GM19099 (cell line): Measurements from ENCODE around the gene LMTK3.

Experiments
- POLR2A ChIP-seq: IDR thresholded peaks from 3 replicates; pipeline ENCODE4 v1.6.1; 2011; ENCODE audit warnings: low read depth; ENCODE audit not compliant: insufficient read length; ENCODE audit errors: extremely low read depth

Gene LMTK3

DNA sequence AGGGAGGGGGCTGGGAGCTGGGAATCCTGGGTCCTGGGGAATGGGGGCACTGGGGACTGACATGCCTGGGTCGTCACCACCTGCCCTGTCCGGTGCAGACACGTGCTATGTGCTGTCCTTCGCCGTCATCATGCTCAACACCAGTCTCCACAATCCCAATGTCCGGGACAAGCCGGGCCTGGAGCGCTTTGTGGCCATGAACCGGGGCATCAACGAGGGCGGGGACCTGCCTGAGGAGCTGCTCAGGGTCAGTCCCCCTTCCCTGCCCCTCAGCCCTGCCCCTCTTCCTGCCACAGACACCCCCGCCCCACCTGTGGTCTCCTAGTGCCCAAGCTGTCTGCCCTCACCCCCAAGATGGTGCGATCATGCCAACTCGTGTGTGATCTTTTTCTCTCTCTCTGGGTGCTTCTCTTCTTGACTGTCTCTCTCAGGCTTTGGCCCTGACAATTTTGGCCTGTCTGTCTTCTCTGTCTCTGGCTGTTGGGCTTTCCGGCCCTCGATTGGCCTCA lies 37.5 kb downstream of the LMTK3 start:
- no peak for TF ChIP-seq POLR2A

DNA sequence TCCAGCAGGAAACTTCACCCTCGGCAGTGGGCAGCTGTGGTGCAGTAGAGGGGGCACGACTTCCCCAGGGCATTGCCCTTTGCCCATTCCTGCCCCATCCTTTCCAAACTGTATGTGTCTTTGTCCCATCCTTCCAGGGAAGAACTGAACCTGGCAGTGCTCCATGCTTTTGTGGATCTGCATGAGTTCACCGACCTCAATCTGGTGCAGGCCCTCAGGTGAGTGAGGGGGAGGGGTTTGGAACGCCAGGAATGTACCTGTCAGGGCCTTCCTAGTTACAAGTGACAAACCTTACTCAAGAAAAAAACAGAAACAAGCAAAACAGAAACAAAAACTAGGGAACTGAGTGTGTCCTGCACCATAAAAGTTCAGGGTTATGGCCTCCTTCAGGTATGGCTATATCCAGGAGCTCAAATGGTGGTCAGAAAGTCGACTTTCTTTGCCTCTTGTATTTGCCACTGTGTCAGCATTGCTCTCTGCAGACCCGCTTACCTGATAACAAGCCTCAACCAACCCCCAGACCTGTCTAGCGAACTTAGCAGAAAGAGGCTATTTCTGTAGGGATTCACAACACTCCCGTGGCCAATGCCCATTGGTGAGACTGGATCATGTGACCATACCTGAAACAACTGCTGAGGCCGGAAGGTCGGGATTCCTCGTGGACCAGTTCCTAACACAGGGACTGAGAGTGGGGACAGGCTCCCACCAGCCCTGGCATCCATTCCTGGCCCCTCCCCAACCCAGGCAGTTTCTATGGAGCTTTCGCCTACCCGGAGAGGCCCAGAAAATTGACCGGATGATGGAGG lies 38.3 kb downstream of the LMTK3 start:
- TF ChIP-seq POLR2A = no peak

DNA sequence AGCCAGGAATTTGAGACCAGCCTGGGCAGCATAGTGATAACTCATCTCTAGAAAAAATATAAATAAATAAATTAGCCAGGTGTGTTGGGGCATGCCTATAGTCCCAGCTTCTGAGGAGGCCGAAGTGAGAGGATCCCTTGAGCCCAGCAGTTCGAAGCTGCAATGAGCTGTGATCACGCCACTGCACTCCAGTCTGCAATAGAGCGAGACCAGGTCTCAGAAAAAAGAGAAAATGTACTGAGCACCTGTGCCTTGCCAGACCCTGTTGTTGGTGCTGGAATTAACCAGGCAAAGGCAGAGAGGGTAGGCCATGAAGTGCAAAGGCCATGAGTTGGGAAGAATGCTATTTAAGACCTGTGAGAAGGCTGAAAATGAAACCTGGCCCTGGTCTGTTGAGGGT lies 39.8 kb downstream of the LMTK3 start:
- TF ChIP-seq POLR2A = no peak

DNA sequence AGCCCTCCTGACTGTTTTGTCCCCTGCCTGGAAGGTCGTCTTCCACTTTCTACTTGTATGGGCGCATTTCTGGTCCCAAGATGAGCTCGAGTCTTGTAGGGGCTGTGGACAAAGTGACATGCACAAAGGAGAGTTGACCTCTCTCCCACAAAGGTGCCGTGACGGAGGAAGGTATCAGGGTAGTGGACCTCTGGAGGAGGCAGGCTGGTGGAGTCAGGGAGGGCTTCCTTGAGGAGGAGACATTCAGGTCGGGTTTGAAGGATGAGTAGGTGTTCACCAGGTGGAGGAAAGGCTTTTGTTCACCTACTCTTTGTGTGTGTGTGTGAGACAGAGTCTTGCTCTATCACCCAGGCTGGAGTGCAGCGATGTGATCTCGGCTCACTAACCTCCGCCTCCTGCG lies 40.8 kb downstream of the LMTK3 start:
- TF ChIP-seq POLR2A = no peak

DNA sequence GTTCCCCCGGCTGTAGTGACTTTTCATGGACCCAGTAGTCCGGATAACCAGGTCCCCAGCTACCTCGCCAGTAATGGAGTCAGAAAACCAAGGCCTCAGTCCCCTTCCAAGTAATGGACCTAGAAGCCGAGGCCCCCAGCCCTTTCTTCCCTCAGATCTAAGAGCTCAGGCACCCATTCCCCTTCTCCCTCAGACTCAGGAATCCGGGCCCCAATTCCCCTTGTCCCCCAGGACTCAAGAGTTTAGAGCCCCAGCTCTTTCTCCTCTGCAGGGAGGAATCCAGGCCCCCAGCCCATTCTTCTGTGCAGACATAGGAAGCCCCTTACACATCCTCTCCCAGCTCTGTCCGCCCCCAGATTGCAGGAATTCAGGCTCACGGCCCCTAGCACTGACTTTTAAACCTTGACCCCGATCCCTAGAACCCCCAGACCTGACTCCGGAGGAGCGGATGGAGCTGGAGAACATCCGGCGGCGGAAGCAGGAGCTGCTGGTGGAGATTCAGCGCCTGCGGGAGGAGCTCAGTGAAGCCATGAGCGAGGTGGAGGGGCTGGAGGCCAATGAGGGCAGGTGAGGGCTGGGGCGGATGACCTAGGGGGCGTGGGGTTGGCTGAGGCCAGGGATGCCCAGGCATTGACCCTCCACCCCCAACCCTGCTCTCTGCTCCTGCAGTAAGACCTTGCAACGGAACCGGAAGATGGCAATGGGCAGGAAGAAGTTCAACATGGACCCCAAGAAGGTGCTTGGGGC lies 41.5 kb downstream of the LMTK3 start:
- no peak for TF ChIP-seq POLR2A

DNA sequence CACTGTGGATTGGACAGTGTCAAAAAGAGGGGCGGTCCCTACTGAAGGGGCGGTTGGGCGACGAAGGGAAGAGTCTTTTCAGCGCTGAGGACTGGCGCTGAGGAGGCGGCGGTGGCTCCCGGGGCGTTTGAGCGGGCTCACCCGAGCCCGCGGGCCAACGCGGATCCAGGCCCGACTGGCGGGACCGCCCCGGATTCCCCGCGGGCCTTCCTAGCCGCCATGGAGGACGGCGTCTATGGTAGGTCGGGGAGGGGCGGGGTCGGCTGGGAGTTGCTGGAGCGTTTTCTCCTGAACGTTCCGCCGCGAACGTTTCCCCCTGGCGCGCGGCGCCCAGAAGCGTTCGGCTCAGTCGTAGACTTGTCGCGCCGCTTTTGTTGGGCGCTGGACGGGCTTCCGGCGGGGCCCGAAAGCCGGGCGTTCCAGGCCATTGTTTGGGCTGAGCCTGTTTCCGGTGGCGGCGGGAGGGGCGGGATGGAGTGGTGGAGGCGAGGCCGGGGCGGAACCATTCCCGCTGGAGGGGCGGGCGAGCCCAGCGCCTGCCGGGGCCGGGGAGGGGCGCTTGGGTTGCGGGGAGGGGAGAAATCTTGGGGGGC lies 42.2 kb downstream of the LMTK3 start, which contains the start of gene CYTH2:
Gene CYTH2, plus strand, starts transcription at position 81 of the 593 bp plus-strand sequence. Its CDS starts 139 bp downstream, at position 220.
- peak; percentile 72 for TF ChIP-seq POLR2A

DNA sequence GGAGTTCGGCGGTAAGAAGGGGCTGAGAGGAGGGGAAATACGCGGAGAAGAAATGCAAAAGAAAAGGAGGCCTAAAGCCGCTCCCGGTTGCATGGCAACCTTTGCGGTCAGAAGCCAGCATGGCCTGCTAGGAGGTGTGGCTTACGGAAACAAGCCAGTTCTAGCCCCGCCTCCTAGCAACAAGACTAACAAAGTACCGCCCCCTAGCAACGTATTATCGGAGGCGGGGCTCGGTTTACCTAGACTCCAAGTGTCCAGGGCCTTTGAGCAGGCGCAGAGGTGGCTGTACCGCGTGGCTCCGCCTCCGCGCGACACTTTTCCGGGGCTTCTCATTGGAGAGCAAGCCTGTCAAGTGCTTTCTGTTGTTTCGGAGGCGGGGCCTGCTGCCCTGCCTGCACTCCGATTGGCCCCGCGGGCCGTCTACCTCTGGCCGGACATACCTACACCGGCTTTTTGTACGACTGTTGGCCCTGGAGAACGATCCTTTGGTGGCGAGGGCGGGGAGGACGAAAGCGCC lies 42.8 kb downstream of the LMTK3 start:
- no peak for TF ChIP-seq POLR2A

DNA sequence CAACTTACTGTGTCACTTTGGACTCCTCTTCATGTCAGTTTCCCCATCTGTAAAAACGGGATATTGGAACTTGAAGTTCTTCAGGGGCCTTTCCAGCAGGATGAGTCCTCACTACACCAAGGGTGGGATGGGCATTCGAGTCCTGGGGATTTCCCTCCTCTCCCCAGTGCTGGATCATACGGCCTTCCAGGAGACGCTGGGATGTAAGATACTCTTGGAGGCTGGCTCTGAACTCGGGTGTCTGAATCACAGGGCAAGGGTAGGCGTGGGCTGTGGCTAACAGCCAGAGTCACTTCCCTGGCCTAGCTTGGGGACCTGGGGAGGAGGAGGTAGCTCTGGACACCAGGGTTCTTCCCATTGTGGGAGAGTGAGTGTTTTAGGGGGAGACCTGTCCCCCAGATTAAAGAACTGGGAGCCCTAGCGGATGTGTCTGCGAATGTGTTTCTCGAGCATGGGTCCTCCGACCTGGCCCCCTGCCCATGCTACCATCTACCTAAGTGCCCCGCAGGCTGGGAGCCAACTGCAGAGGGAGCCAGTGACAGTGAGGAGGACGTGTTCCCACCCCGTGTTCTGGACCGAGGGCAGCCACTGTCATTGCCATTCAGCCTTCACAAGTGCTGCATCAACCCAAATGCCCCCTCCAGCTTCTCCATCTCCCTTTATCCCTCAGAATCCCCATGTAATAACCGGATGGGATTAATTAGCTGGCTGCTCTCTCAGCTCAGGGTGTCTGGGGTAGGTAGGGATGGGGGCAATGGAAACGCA lies 44.9 kb downstream of the LMTK3 start:
- TF ChIP-seq POLR2A = no peak

DNA sequence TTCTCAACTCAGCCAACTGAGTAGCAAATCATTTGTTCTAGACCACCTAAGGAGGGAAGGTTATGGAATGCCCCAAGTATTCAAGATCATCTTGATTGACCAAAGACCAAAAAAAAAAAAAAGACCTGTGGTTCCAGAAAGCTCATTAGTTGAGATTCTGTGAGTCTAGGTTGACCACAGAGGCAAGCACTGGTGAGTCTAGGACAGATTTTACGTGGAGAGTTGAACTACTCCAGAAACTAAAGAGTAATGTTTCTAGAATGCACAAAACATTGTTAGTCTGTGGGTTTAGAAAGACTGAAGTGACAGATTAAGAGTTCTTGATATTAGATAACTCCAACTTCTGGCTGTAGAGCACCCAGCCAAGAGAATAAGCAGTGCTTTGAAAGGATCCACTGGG lies 46.4 kb downstream of the LMTK3 start:
- TF ChIP-seq POLR2A = no peak

DNA sequence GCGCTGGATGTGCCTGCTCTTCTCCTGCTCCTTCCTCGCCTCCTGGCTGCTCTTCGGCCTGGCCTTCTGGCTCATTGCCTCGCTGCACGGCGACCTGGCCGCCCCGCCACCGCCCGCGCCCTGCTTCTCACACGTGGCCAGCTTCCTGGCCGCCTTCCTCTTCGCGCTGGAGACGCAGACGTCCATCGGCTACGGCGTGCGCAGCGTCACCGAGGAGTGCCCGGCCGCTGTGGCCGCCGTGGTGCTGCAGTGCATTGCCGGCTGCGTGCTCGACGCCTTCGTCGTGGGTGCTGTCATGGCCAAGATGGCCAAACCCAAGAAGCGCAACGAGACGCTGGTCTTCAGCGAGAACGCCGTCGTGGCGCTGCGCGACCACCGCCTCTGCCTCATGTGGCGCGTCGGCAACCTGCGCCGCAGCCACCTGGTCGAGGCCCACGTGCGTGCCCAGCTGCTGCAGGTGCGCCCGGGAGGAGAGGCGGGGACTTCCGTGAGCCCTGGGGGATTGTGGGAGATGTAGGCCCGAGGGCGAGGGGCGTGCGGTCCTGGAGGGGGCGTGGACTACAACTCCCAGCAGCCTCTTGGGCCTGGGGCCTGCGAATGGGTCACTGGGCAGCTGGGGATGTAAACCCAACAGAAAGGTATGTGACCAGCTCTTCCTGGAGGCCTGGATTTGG lies 49.5 kb downstream of the LMTK3 start:
- TF ChIP-seq POLR2A = no peak

DNA sequence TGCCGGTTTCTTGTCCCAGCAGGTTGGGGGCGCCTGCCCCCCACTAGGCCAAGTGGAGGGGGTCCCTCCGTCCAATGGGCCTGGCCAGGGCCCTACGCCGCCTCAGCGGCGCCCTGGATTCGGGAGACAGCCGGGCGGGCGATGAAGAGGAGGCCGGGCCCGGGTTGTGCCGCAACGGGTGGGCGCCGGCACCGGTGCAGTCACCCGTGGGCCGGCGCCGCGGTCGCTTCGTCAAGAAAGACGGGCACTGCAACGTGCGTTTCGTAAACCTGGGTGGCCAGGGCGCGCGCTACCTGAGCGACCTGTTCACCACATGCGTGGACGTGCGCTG lies 50.0 kb downstream of the LMTK3 start:
- TF ChIP-seq POLR2A = no peak

DNA sequence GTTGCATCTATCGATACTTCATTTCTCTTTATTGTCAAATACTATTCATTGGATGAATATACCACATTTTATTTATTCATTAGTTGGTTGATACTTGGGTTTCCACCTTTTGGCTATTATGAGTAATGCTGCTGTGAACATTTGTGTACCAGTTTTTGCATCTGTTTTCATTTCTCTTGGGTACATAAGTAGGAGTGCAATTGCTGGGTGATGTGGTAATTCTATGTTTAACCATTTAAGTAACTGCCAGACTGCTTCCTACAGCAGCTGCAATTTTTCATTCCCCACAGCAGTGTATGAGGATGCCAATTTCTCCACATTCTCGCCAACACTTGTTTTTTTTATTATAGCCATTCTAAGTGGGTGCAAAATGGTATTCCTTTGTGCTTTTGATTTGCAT lies 53.6 kb downstream of the LMTK3 start:
- no peak for TF ChIP-seq POLR2A

DNA sequence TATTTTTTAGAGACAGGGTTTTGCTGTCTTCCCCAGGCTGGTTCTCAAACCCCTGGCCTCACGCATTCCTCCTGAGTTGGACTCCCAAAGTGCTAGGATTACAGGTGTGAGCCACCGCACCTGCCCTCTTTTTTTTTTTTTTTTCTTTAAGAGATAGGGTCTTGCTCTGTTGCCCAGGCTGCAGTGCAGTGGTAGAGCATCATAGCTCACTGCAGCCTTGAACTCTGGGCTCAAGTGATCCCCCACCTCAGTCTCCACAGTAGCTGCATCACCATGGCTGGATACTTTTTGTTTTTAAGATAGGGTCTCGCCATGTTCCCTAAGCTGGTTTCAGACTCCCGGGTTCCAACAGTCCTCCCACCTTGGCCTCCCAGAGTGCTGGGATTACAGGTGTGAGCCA lies 54.8 kb downstream of the LMTK3 start:
- TF ChIP-seq POLR2A = no peak

DNA sequence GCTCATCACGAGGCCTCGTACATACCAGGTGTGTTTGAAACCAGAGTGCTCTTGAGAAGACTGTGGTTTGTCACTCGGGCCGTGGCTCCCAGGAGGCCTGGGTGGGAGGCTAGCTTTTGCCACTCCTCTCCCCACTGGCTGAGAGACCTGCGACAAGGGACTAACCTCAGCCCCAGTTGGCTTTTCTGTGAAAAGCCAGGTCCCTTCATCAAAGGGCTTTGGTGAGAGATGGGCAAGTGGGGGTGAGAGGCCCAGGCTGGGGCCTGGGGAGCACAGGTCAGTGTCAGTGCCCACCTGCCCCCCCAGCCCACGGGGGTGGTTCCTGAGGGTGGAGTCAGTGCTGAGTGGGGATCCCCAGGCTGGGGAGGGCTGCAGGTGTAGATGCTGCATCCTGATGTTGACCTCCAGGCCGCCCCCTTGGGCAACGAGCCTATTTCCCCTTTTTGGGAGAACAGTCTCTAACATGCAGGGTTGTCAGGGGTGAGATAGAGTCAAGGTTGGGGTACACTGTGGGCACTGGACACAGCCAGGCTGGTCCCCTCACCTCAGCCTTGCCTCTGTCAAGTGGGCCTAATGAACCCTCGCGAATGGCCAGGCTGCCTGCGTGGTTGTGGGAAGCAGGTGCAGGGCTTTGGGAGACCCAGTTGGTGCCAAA lies 55.6 kb downstream of the LMTK3 start:
- TF ChIP-seq POLR2A = no peak
